ENCODE measurements around the gene AP1G2.

AP1G2 gene

GRCh38 chr14:23569443-23570151 is 2.0 kb upstream of the AP1G2 start:
- DNase-seq = peak in 1 of 2 experiments; percentile 38

- peak in 1 of 2 experiments; percentile 6 for DNase-seq
Measured at GRCh38 chr14:23568600-23569331, 1.2 kb upstream of the AP1G2 start.

- no peak for DNase-seq
Measured at GRCh38 chr14:23568021-23568599, 519 bp upstream of the AP1G2 start.

- DNase-seq = no peak
Measured at GRCh38 chr14:23566778-23567185, 809 bp downstream of the AP1G2 start.

- no peak for DNase-seq
Measured at GRCh38 chr14:23566112-23566777, 1.3 kb downstream of the AP1G2 start.

GRCh38 chr14:23565626-23566025 is 2.0 kb downstream of the AP1G2 start:
- no peak for DNase-seq

GRCh38 chr14:23564876-23565275 is 2.7 kb downstream of the AP1G2 start:
- DNase-seq = no peak

GRCh38 chr14:23564181-23564812 is 3.3 kb downstream of the AP1G2 start:
- DNase-seq = no peak

- no peak for DNase-seq
Measured at GRCh38 chr14:23563473-23564180, 4.0 kb downstream of the AP1G2 start.

- DNase-seq = peak; percentile 48 to 55
Measured at GRCh38 chr14:23562822-23563472, 4.6 kb downstream of the AP1G2 start.

- no peak for DNase-seq
Measured at GRCh38 chr14:23561873-23562821, 5.4 kb downstream of the AP1G2 start.

- no peak for DNase-seq
Measured at GRCh38 chr14:23561259-23561658, 6.3 kb downstream of the AP1G2 start.

GRCh38 chr14:23559926-23560520 is 7.6 kb downstream of the AP1G2 start:
- no peak for DNase-seq

- DNase-seq = peak; percentile 48 to 70
Measured at GRCh38 chr14:23559010-23559925, 8.3 kb downstream of the AP1G2 start.

- no peak for DNase-seq
Measured at GRCh38 chr14:23558346-23559009, 9.1 kb downstream of the AP1G2 start.

- DNase-seq = no peak
Measured at GRCh38 chr14:23557946-23558345, 9.6 kb downstream of the AP1G2 start.

- no peak for DNase-seq
Measured at GRCh38 chr14:23557521-23557920, 10.1 kb downstream of the AP1G2 start.

GRCh38 chr14:23556700-23557440 is 10.7 kb downstream of the AP1G2 start:
- DNase-seq = no peak
